ENCODE measurements around the gene SGPP1.

Gene SGPP1

DNA sequence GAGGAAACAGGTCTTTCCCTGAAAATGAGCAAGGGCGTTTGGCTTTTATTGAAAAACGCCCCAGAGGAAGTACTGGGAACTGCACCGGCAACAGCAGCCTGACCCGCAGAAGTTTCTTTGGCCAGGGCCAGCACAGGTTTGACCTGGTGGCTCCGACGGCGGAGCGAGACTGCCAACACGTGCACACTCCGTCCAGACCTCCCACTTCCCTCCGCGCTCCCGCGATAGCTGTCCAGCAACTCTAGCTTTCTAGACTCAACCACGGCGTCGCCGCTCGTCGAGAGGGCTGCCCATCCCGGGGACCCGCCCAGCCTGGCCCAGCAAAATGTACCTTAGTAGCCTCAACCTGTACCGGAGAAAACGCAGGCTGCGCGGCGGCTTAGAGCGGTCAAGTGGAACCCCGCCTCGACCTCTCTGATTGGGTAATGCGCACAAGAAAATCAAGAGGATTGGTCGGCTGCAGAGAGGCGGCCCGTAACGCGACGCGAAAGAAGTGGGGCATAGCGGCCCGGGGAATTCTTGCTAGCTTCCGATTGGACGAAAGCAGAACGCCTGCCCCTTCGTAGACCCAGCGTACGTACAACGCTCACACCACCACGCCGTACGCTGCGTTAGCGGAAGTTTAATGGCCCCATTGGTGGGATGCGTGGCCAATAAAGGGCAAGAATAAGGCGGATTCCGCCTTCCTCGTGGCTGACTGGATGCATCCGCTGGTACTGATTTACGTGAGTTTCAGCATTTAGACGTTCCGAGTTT lies 86.2 kb downstream of the SGPP1 start, which contains the start of gene WDR89:
Gene WDR89, minus strand, starts transcription at position 399 of the 756 bp plus-strand sequence. CDS start 41,929 bp downstream, outside the sequence.
- ChIA-PET CTCF (interaction anchor here (0.6 to 2.2 kb wide), 11 partner anchors 8 to 252 kb away, joined by 3 to 9 read pairs (median 4); no protein-coding TSS in a partner anchor), POLR2A (interaction anchor here (0.5 to 2.3 kb wide), 15 partner anchors 10 to 697 kb away, joined by 3 to 28 read pairs (median 3); partner anchors contain the start of genes PPP2R5E and SGPP1)
- no peak for TF ChIP-seq ZNF211 (tag by site-specific recombination; IDR thresholded peaks at IDR 0.05; ENCODE audit: low read depth)
- TF ChIP-seq ZNF37A (tag by site-specific recombination; IDR thresholded peaks at IDR 0.05), result no peak
- TF ChIP-seq ZNF155 (tag by site-specific recombination; IDR thresholded peaks at IDR 0.05), result no peak
- TF ChIP-seq ZNF138 (tag by site-specific recombination; IDR thresholded peaks at IDR 0.05; ENCODE audit: borderline replicate concordance), result no peak
- TF ChIP-seq, protein P1, sequence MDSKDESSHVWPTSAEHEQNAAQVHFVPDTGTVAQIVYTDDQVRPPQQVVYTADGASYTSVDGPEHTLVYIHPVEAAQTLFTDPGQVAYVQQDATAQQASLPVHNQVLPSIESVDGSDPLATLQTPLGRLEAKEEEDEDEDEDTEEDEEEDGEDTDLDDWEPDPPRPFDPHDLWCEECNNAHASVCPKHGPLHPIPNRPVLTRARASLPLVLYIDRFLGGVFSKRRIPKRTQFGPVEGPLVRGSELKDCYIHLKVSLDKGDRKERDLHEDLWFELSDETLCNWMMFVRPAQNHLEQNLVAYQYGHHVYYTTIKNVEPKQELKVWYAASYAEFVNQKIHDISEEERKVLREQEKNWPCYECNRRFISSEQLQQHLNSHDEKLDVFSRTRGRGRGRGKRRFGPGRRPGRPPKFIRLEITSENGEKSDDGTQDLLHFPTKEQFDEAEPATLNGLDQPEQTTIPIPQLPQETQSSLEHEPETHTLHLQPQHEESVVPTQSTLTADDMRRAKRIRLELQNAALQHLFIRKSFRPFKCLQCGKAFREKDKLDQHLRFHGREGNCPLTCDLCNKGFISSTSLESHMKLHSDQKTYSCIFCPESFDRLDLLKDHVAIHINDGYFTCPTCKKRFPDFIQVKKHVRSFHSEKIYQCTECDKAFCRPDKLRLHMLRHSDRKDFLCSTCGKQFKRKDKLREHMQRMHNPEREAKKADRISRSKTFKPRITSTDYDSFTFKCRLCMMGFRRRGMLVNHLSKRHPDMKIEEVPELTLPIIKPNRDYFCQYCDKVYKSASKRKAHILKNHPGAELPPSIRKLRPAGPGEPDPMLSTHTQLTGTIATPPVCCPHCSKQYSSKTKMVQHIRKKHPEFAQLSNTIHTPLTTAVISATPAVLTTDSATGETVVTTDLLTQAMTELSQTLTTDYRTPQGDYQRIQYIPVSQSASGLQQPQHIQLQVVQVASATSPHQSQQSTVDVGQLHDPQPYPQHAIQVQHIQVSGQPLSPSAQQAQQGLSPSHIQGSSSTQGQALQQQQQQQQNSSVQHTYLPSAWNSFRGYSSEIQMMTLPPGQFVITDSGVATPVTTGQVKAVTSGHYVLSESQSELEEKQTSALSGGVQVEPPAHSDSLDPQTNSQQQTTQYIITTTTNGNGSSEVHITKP (tag by site-specific recombination; IDR thresholded peaks at IDR 0.05), result peak; percentile 87
- peak; percentile 95 for TF ChIP-seq ZNF600 (tag by site-specific recombination; IDR thresholded peaks at IDR 0.05)
- TF ChIP-seq ZNF548 (tag by site-specific recombination; IDR thresholded peaks at IDR 0.05), result no peak
- TF ChIP-seq, protein P2, sequence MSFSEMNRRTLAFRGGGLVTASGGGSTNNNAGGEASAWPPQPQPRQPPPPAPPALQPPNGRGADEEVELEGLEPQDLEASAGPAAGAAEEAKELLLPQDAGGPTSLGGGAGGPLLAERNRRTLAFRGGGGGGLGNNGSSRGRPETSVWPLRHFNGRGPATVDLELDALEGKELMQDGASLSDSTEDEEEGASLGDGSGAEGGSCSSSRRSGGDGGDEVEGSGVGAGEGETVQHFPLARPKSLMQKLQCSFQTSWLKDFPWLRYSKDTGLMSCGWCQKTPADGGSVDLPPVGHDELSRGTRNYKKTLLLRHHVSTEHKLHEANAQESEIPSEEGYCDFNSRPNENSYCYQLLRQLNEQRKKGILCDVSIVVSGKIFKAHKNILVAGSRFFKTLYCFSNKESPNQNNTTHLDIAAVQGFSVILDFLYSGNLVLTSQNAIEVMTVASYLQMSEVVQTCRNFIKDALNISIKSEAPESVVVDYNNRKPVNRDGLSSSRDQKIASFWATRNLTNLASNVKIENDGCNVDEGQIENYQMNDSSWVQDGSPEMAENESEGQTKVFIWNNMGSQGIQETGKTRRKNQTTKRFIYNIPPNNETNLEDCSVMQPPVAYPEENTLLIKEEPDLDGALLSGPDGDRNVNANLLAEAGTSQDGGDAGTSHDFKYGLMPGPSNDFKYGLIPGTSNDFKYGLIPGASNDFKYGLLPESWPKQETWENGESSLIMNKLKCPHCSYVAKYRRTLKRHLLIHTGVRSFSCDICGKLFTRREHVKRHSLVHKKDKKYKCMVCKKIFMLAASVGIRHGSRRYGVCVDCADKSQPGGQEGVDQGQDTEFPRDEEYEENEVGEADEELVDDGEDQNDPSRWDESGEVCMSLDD (tag by site-specific recombination; IDR thresholded peaks at IDR 0.05), result no peak
- peak; percentile 89 for TF ChIP-seq SCRT2 (tag by site-specific recombination; IDR thresholded peaks at IDR 0.05)
- TF ChIP-seq SCRT1 (tag by site-specific recombination; IDR thresholded peaks at IDR 0.05; ENCODE audit: borderline replicate concordance), result no peak; the same call in 1 of the 2 replicates
- 0 out of 2 replicates have a peak, but pooled peaks have one; percentile 61 for TF ChIP-seq ZNF184 (tag by site-specific recombination; IDR thresholded peaks at IDR 0.05)
- TF ChIP-seq, protein P3, sequence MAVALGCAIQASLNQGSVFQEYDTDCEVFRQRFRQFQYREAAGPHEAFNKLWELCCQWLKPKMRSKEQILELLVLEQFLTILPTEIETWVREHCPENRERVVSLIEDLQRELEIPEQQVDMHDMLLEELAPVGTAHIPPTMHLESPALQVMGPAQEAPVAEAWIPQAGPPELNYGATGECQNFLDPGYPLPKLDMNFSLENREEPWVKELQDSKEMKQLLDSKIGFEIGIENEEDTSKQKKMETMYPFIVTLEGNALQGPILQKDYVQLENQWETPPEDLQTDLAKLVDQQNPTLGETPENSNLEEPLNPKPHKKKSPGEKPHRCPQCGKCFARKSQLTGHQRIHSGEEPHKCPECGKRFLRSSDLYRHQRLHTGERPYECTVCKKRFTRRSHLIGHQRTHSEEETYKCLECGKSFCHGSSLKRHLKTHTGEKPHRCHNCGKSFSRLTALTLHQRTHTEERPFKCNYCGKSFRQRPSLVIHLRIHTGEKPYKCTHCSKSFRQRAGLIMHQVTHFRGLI (tag by site-specific recombination; IDR thresholded peaks at IDR 0.05), result peak; percentile 57; the same call in 1 of the 2 replicates
- TF ChIP-seq, protein P4, sequence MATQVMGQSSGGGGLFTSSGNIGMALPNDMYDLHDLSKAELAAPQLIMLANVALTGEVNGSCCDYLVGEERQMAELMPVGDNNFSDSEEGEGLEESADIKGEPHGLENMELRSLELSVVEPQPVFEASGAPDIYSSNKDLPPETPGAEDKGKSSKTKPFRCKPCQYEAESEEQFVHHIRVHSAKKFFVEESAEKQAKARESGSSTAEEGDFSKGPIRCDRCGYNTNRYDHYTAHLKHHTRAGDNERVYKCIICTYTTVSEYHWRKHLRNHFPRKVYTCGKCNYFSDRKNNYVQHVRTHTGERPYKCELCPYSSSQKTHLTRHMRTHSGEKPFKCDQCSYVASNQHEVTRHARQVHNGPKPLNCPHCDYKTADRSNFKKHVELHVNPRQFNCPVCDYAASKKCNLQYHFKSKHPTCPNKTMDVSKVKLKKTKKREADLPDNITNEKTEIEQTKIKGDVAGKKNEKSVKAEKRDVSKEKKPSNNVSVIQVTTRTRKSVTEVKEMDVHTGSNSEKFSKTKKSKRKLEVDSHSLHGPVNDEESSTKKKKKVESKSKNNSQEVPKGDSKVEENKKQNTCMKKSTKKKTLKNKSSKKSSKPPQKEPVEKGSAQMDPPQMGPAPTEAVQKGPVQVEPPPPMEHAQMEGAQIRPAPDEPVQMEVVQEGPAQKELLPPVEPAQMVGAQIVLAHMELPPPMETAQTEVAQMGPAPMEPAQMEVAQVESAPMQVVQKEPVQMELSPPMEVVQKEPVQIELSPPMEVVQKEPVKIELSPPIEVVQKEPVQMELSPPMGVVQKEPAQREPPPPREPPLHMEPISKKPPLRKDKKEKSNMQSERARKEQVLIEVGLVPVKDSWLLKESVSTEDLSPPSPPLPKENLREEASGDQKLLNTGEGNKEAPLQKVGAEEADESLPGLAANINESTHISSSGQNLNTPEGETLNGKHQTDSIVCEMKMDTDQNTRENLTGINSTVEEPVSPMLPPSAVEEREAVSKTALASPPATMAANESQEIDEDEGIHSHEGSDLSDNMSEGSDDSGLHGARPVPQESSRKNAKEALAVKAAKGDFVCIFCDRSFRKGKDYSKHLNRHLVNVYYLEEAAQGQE (tag by site-specific recombination; IDR thresholded peaks at IDR 0.05), result peak; percentile 95
- TF ChIP-seq ZNF623 (tag by site-specific recombination; IDR thresholded peaks at IDR 0.05), result no peak
- peak; percentile 92 for TF ChIP-seq ZEB2 (tag by site-specific recombination; IDR thresholded peaks at IDR 0.05)
- peak; percentile 51 for TF ChIP-seq ZNF366 (tag by site-specific recombination; conservative IDR thresholded peaks at IDR 0.05)
- TF ChIP-seq, protein P5, sequence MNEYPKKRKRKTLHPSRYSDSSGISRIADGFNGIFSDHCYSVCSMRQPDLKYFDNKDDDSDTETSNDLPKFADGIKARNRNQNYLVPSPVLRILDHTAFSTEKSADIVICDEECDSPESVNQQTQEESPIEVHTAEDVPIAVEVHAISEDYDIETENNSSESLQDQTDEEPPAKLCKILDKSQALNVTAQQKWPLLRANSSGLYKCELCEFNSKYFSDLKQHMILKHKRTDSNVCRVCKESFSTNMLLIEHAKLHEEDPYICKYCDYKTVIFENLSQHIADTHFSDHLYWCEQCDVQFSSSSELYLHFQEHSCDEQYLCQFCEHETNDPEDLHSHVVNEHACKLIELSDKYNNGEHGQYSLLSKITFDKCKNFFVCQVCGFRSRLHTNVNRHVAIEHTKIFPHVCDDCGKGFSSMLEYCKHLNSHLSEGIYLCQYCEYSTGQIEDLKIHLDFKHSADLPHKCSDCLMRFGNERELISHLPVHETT (tag by site-specific recombination; IDR thresholded peaks at IDR 0.05), result peak; percentile 72
- no peak for TF ChIP-seq ZNF530 (tag by site-specific recombination; IDR thresholded peaks at IDR 0.05; ENCODE audit: low read depth)
- peak; percentile 34; the same call in 1 of the 2 replicates for TF ChIP-seq GLIS1 (tag by site-specific recombination; IDR thresholded peaks at IDR 0.05)
- TF ChIP-seq, protein P6, sequence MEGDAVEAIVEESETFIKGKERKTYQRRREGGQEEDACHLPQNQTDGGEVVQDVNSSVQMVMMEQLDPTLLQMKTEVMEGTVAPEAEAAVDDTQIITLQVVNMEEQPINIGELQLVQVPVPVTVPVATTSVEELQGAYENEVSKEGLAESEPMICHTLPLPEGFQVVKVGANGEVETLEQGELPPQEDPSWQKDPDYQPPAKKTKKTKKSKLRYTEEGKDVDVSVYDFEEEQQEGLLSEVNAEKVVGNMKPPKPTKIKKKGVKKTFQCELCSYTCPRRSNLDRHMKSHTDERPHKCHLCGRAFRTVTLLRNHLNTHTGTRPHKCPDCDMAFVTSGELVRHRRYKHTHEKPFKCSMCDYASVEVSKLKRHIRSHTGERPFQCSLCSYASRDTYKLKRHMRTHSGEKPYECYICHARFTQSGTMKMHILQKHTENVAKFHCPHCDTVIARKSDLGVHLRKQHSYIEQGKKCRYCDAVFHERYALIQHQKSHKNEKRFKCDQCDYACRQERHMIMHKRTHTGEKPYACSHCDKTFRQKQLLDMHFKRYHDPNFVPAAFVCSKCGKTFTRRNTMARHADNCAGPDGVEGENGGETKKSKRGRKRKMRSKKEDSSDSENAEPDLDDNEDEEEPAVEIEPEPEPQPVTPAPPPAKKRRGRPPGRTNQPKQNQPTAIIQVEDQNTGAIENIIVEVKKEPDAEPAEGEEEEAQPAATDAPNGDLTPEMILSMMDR (tag by site-specific recombination; IDR thresholded peaks at IDR 0.05), result peak; percentile 72
- TF ChIP-seq GLI4 (tag by site-specific recombination; IDR thresholded peaks at IDR 0.05), result no peak
- no peak for TF ChIP-seq ZBTB7A (tag by site-specific recombination; IDR thresholded peaks at IDR 0.05; ENCODE audit: low read depth)

More for the DNA sequence above, 86.2 kb downstream of the SGPP1 start, which contains the start of gene WDR89:
- Histone ChIP-seq H3K4me3 (ENCODE audit: low read depth, low read length) (peak within 1 kb of the TSS; percentile 76), H3K4me1 (ENCODE audit: control insufficient read depth, insufficient read depth, low read length) (no peaks in the 10 kb centered on the region; the same call in 1 of the 2 replicates), H3K9me3 (ENCODE audit: control insufficient read depth, insufficient read depth, low read depth, low read length) (no peaks in the 10 kb centered on the region), H3K36me3 (ENCODE audit: control insufficient read depth in 2 of 2, insufficient read depth in 1 of 2, low read length in 2 of 2) (peaks cover 0 to 3% of the 10 kb centered on the region in 2 experiments; a peak in 2 of 3 replicates), H3K27ac (ENCODE audit: extremely low read depth, low read depth, low read length) (peak within 1 kb of the TSS; percentile 72)

All from HEK293 (cell line).